NCI-H2171 treated with DMSO at 0.1 percent for 48 hours (cell line): ENCODE results near the gene ULBP3.
"Not testable (repeated sequence)": the region's sequence is repeated elsewhere in the genome, so short reads cannot be mapped to it uniquely, and the experiment has no call there.

ENCODE experiments used
- DNase-seq: peaks from one replicate; lab custom pipeline; 2025; lab: John Stamatoyannopoulos, UW

ULBP3 gene

GRCh38 chr6:150043096-150043495 lies 25.8 kb downstream of the ULBP3 start:
- no peak for DNase-seq

- DNase-seq, result no peak
These were observed 30.5 kb downstream of the ULBP3 start for GRCh38 chr6:150038202-150039062.

GRCh38 chr6:150037526-150038201 lies 31.3 kb downstream of the ULBP3 start:
- no peak for DNase-seq

GRCh38 chr6:150036081-150036480 lies 32.8 kb downstream of the ULBP3 start:
- no peak for DNase-seq

- DNase-seq, result no peak
These were observed 35.6 kb downstream of the ULBP3 start for GRCh38 chr6:150033207-150033771.

- no peak for DNase-seq
These were observed 36.3 kb downstream of the ULBP3 start for GRCh38 chr6:150032598-150032997.

- DNase-seq, result no peak
These were observed 38.3 kb downstream of the ULBP3 start for GRCh38 chr6:150030611-150031010.

- DNase-seq, result no peak
These were observed 39.2 kb downstream of the ULBP3 start for GRCh38 chr6:150029749-150030148.

- DNase-seq, result no peak
These were observed 39.6 kb downstream of the ULBP3 start for GRCh38 chr6:150029276-150029675.

- no peak for DNase-seq
These were observed 40.1 kb downstream of the ULBP3 start for GRCh38 chr6:150028799-150029198.

- peak; percentile 16 for DNase-seq
These were observed 40.9 kb downstream of the ULBP3 start for GRCh38 chr6:150027806-150028565.

GRCh38 chr6:150026976-150027805 lies 41.7 kb downstream of the ULBP3 start:
- DNase-seq, result peak; percentile 10

- DNase-seq, result no peak
These were observed 43.6 kb downstream of the ULBP3 start, which contains the start of gene RAET1L for GRCh38 chr6:150025201-150025917. Gene RAET1L (minus strand): TSS chr6:150025532. CDS start chr6:150025471, 61 bp downstream.

- no peak for DNase-seq
These were observed 44.2 kb downstream of the ULBP3 start for GRCh38 chr6:150024646-150025155.

GRCh38 chr6:150024021-150024420 lies 44.9 kb downstream of the ULBP3 start:
- not testable (repeated sequence) for DNase-seq

GRCh38 chr6:150021870-150022269 lies 47.1 kb downstream of the ULBP3 start:
- not testable (repeated sequence) for DNase-seq

GRCh38 chr6:150018846-150019580 lies 49.9 kb downstream of the ULBP3 start:
- no peak for DNase-seq

GRCh38 chr6:150017186-150017521 lies 51.8 kb downstream of the ULBP3 start:
- not testable (repeated sequence) for DNase-seq

- peak; percentile 72 for DNase-seq
These were observed 52.4 kb downstream of the ULBP3 start for GRCh38 chr6:150016324-150017185.
